Measurements from ENCODE around the gene DYNLT1. TPM values are rescaled to one million over a fixed set of nuclear protein-coding genes. Genes with fewer than 3 reads are reported as not detected.
"Not testable (repeated sequence)": the region's sequence is repeated elsewhere in the genome, so short reads cannot be mapped to it uniquely, and the experiment has no call there.

DYNLT1 gene
- total RNA-seq, 1 experiment from 2014 or later, result 97.6 TPM

DNA sequence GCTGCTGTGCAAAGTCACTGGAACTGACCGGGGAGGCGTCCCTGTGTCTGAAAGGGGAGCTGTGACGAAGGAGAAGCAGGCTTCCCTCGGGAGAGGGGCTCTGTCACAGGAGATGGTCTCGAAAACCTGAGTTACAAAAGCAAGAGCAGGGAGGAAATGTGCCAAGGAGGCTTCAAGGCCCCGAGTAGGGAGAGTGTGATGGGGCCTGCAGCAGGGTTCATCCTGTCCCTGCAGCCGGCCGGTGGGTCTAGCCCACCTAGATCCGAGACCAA, 16.7 kb downstream of the DYNLT1 start:
- DNase-seq (ENCODE audit: low spot score), result no peak
- in situ Hi-C loops (cut with HindIII; ENCODE audit: low sequenced_read_pairs), result no loop called here

GRCh38 chr6:158627168-158627939, 17.2 kb downstream of the DYNLT1 start:
- in situ Hi-C loops (cut with HindIII; ENCODE audit: low sequenced_read_pairs), result no loop called here
- no peak for DNase-seq (ENCODE audit: low spot score)

GRCh38 chr6:158626360-158627167, 18.0 kb downstream of the DYNLT1 start:
- no peak for DNase-seq (ENCODE audit: low spot score)
- in situ Hi-C loops (cut with HindIII; ENCODE audit: low sequenced_read_pairs), result no loop called here

- in situ Hi-C loops (cut with HindIII; ENCODE audit: low sequenced_read_pairs), result no loop called here
- DNase-seq (ENCODE audit: low spot score), result no peak
These were observed 18.6 kb downstream of the DYNLT1 start for GRCh38 chr6:158625881-158626305.

- in situ Hi-C loops (cut with HindIII; ENCODE audit: low sequenced_read_pairs), result no loop called here
- no peak for DNase-seq (ENCODE audit: low spot score)
These were observed 19.6 kb downstream of the DYNLT1 start for GRCh38 chr6:158624684-158625682.

DNA sequence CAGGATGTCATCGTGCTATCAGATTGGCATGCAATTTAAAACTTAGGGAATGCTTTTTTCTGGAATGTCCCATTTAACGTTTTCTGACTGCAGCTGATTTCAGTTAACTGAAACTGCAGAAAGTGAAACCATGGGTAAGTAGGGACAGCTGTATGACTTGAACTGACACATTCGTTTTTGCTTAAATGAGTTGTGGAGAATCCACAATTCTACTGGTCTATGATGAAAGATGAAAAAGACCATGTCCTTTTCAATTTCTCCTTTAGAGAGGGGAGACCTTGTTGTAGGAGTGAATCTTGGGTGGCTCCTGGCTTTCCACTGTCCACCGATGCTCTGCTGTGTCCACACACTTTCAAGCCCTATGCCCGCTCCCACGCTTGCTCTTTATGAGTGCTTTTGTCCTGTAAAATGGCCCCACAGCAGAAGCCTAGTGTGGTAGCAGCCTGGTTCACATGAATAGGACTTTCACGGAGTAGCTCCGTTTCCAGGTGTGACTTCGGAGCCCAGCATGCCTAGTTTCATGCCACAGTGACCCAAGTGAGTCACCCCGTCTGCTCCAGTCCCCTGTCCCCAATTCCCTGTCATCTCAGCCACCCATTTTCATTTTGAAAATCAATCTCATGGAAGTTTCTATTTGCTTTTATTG, 21.9 kb downstream of the DYNLT1 start:
- in situ Hi-C loops (cut with HindIII; ENCODE audit: low sequenced_read_pairs), result no loop called here
- DNase-seq (ENCODE audit: low spot score), result no peak

GRCh38 chr6:158621694-158622544, 22.6 kb downstream of the DYNLT1 start:
- in situ Hi-C loops (cut with HindIII; ENCODE audit: low sequenced_read_pairs), result no loop called here
- no peak for DNase-seq (ENCODE audit: low spot score)

DNA sequence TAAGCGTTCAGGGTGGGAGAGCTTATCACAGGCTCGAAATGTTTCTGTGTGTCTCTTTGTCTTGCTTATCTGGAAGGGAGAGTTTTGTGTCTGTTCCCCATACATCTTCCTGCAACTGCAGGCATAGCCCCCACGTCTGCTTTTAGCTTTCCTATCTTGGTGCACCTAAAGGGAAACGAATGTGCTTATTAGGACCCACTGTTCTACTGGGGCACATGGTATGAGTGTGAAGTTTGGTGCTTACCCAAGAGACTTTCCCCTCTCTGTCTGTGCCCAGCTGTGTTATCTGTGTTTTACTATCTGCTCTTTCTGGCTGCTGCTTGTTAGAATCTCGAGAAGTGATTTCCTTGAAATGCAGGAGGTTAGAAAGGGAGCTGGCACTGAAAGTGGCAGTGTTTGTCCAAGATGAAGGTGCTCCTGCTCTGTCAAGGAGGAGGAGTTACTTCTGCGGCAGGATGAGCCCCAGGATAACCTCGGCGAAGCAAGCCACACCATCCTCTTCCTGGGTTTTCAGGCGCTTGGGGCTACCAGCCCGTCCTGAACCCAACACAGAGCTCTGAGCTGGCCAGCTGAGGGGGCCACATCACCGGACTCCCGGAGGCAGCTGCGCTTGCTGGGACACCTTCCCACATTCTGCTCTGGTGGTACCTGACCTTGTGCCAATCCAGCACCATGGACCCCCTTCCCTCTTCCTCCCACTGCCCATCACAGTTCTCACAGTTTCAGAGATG, 23.4 kb downstream of the DYNLT1 start:
- DNase-seq (ENCODE audit: low spot score), result no peak
- in situ Hi-C loops (cut with HindIII; ENCODE audit: low sequenced_read_pairs), result no loop called here

- DNase-seq (ENCODE audit: low spot score), result no peak
- in situ Hi-C loops (cut with HindIII; ENCODE audit: low sequenced_read_pairs), result no loop called here
These were observed 24.4 kb downstream of the DYNLT1 start for GRCh38 chr6:158619922-158620801.

DNA sequence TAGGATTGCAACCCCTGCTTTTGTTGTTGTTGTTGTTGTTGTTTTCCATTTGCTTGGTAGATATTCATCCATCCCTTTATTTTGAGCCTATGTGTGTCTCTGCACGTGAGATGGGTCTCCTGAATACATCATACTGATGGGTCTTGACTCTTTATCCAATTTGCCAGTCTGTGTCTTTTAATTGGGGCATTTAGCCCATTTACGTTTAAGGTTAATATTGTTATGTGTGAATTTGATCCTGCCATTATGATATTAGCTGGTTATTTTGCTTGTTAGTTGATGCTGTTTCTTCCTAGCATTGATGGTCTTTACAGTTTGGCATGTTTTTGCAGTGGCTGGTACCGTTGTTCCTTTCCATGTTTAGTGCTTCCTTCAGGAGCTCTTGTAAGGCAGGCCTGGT, 26.3 kb downstream of the DYNLT1 start:
- DNase-seq (ENCODE audit: low spot score); in situ Hi-C loops (cut with HindIII; ENCODE audit: low sequenced_read_pairs): not testable (repeated sequence)

- in situ Hi-C loops (cut with HindIII; ENCODE audit: low sequenced_read_pairs); DNase-seq (ENCODE audit: low spot score): not testable (repeated sequence)
These were observed 29.9 kb downstream of the DYNLT1 start for GRCh38 chr6:158614606-158615005.

DNA sequence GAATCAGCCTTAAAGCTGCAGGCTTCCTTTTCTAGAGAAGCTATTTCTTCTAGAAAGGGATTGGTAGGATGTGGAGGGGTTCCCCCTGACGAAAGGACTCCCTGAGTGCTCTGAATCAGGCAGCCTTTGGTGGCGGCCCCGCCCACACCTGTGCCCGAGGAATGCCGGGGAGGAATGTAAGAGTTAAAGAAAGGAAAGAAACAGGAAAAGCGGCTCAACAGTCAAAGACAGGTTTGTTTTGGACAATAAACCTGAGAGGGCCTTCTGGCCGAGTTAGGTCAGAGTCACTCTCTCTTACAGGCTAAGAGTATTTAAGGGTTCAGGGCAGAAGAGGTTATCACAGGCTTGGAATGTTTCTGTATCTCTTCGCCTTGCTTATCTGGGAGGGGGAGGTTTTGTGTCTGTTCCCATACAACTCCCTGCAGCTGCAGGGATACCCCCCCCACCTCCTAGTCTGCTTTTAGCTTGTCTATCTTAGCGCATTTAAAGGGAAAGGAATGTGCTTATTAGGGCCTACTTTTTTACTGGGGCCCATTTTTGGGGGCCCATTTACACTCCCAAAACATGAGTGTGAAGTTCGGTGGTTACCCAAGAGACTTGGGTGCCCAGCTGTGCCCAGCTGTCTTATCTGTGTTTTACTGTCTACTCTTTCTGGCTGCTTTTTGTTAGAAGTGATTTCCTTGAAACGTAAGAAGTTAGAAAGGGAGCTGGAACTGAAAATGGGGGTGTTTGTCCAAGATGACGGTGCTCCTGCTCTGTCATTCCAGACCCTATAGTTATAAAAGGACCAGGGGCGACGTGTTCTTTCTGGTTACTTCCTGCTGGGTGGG, 32.8 kb downstream of the DYNLT1 start:
- in situ Hi-C loops (cut with HindIII; ENCODE audit: low sequenced_read_pairs), result no loop called here
- no peak for DNase-seq (ENCODE audit: low spot score)

GRCh38 chr6:158611039-158611438, 33.5 kb downstream of the DYNLT1 start:
- in situ Hi-C loops (cut with HindIII; ENCODE audit: low sequenced_read_pairs), result no loop called here
- no peak for DNase-seq (ENCODE audit: low spot score)

DNA sequence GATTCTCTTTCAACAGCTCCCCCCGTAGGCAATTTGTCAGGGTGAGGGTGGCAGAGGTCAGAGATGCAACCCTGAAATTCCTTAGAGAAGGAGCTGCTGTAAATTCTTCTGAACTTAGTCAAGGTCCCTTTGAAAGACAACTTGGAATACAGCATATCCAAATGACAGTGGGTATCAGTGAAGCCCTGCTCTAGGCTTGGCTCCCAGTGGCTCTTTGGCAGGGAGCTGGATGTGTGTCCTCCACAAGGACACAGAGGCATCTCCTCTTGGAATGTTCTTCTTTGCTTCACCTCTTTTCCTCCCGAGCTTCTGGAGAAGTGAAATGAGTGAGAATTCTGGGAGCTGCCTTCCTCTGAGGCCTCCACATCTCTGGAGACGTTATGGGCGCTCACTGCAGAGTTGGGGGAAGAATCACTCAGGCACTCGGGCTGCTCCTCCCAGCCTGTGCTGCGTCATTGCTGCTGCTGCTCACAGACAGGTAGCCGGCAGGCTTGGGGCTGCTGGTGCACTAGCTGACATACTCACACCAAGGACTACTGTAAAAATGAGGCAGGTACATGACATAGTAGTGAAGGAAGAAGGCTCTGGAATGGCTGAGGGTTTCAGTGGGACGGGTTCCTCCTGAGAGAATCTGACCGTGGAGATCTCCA, 34.1 kb downstream of the DYNLT1 start:
- DNase-seq (ENCODE audit: low spot score), result no peak
- in situ Hi-C loops (cut with HindIII; ENCODE audit: low sequenced_read_pairs), result no loop called here

GRCh38 chr6:158609455-158610155, 34.9 kb downstream of the DYNLT1 start:
- DNase-seq (ENCODE audit: low spot score), result no peak
- in situ Hi-C loops (cut with HindIII; ENCODE audit: low sequenced_read_pairs), result no loop called here

Data from G401 (cell line).